Endodermal cell (in vitro differentiated cells): ENCODE data around the gene SCFD2. TPM values are rescaled to one million over a fixed set of nuclear protein-coding genes. Genes with fewer than 3 reads are reported as not detected.

Experiments used
- DNase-seq: peaks from one replicate; pipeline ENCODE4 v3.0.0-alpha.2; 2017
- H3K27ac ChIP-seq: 2 replicates; pipeline ENCODE4 v1.5.1; 2013; ENCODE audit warnings: mild to moderate bottlenecking, low read depth, low read length, moderate library complexity
- H3K27me3 ChIP-seq: 2 replicates; pipeline ENCODE4 v1.6.1; 2013; ENCODE audit warnings: mild to moderate bottlenecking, low read length, moderate library complexity; ENCODE audit not compliant: insufficient read depth, control insufficient read depth, poor library complexity, severe bottlenecking
- H3K36me3 ChIP-seq: 2 replicates; pipeline ENCODE4 v1.7.0; 2013; ENCODE audit warnings: mild to moderate bottlenecking, low read length, moderate library complexity; ENCODE audit not compliant: control insufficient read depth, insufficient read depth
- H3K4me1 ChIP-seq: one replicate; pipeline ENCODE4 v1.7.0; 2013; ENCODE audit warnings: low read length; ENCODE audit not compliant: control insufficient read depth, insufficient read depth
- H3K4me3 ChIP-seq: 2 replicates; pipeline ENCODE4 v1.5.1; 2013; ENCODE audit warnings: mild to moderate bottlenecking, low read length, moderate library complexity
- H3K9ac ChIP-seq: 2 replicates; pipeline ENCODE4 v1.6.1; 2013; ENCODE audit warnings: mild to moderate bottlenecking, low read length, moderate library complexity; ENCODE audit not compliant: poor library complexity, severe bottlenecking; ENCODE audit errors: extremely low read depth
- H3K9me3 ChIP-seq: 2 replicates; pipeline ENCODE4 v1.6.1; 2013; ENCODE audit warnings: mild to moderate bottlenecking, low read length, moderate library complexity; ENCODE audit not compliant: control insufficient read depth
- H3K27ac Mint-ChIP-seq: 2 replicates; pipeline ENCODE4 v1.8.0; 2020; ENCODE audit warnings: mixed read lengths
- H3K27me3 Mint-ChIP-seq: 2 replicates; pipeline ENCODE4 v1.8.0; 2021; ENCODE audit warnings: mild to moderate bottlenecking, mixed read lengths; ENCODE audit not compliant: insufficient read depth
- H3K36me3 Mint-ChIP-seq: 2 replicates; pipeline ENCODE4 v1.8.0; 2020; ENCODE audit warnings: low read depth, mixed read lengths
- H3K4me1 Mint-ChIP-seq: 2 replicates; pipeline ENCODE4 v1.8.0; 2020; ENCODE audit warnings: mixed read lengths
- H3K4me3 Mint-ChIP-seq: 2 replicates; pipeline ENCODE4 v1.8.0; 2020; ENCODE audit warnings: mild to moderate bottlenecking, moderate library complexity, mixed read lengths
- H3K9me3 Mint-ChIP-seq: 2 replicates; pipeline ENCODE4 v1.8.0; 2020; ENCODE audit warnings: mild to moderate bottlenecking, mixed read lengths
- CTCF ChIP-seq: fragments of 200-600 bp; sonication (generic); conservative IDR thresholded peaks from 2 replicates; pipeline ENCODE4 v1.5.0; 2021; ENCODE audit warnings: antibody characterized with exemption, mild to moderate bottlenecking
- WGBS, 2 experiments: methylation state at CpG; one replicate each; pipeline versions ENCODE4 v1.1.5 to v1.1.7; 2013; ENCODE audit warnings: missing lambda C conversion rate in 2 of 2, mixed read lengths in 1 of 2; ENCODE audit not compliant: insufficient coverage in 1 of 2, insufficient read length in 1 of 2; 5-methylcytosine and 5-hydroxymethylcytosine counted together
- total RNA-seq, 2 donors: library from RNA; stranded (reverse); fragmentation: NEBNext Ultra II Directional in 1 of 2; extraction: Animal tissue kit (Norgen Biotek cat#: 25700) in 1 of 2; gene quantifications; 2 replicates in 1 of 2; 3 replicates in 1 of 2; pipeline ENCODE4 v1.2.1, GENCODE V29; 2021

Gene SCFD2
- total RNA-seq, 2 donors from 2014 or later, result 5.7 to 6.5 TPM

GRCh38 chr4:53280846-53281245, 85.0 kb downstream of the SCFD2 start:
- Histone ChIP-seq H3K4me3 (no peak overlapping the region), H3K4me1 (no peaks in the 10 kb centered on the region), H3K9me3 (no peaks in the 10 kb centered on the region), H3K27ac (no peak overlapping the region), H3K36me3 (no peaks in the 10 kb centered on the region), H3K9ac (no peak overlapping the region), H3K27me3 (no peaks in the 10 kb centered on the region)
- no peak for DNase-seq
- no peaks in the 10 kb centered on the region for H3K4me1 Mint-ChIP-seq
- H3K27me3 Mint-ChIP-seq, result no peaks in the 10 kb centered on the region
- no peaks in the 10 kb centered on the region for H3K9me3 Mint-ChIP-seq
- no peak overlapping the region for H3K4me3 Mint-ChIP-seq
- no peak for TF ChIP-seq CTCF
- H3K27ac Mint-ChIP-seq, result no peak overlapping the region
- WGBS, 2 experiments, result 89% methylated on average over 5 of the region's 5 CpGs; no CpG with 5 or more reads in 1 of the 2 experiments
- no peaks in the 10 kb centered on the region for H3K36me3 Mint-ChIP-seq

- H3K27ac ChIP-seq, result no peak overlapping the region
- no peaks in the 10 kb centered on the region for H3K36me3 ChIP-seq
- H3K27me3 ChIP-seq, result no peaks in the 10 kb centered on the region
- Mint-ChIP-seq H3K4me1 (no peaks in the 10 kb centered on the region), H3K4me3 (no peak overlapping the region), H3K27me3 (no peaks in the 10 kb centered on the region), H3K27ac (no peak overlapping the region), H3K9me3 (no peaks in the 10 kb centered on the region), H3K36me3 (no peaks in the 10 kb centered on the region)
- H3K4me1 ChIP-seq, result no peaks in the 10 kb centered on the region
- no peaks in the 10 kb centered on the region for H3K9me3 ChIP-seq
- DNase-seq, result no peak
- no peak for TF ChIP-seq CTCF
- 80 to 89% methylated on average over 2 to 5 of the region's 5 CpGs for WGBS, 2 experiments
- H3K9ac ChIP-seq, result no peak overlapping the region
- no peak overlapping the region for H3K4me3 ChIP-seq
Observed at GRCh38 chr4:53274609-53275268, 91.1 kb downstream of the SCFD2 start.

- TF ChIP-seq CTCF, result no peak
- DNase-seq, result no peak
- H3K27ac Mint-ChIP-seq, result no peak overlapping the region
- no peak overlapping the region for H3K4me3 Mint-ChIP-seq
- WGBS, 2 experiments, result 60 to 87% methylated on average over 1 to 3 of the region's 3 CpGs
- H3K27me3 ChIP-seq, result no peaks in the 10 kb centered on the region
- no peak overlapping the region for H3K9ac ChIP-seq
- no peaks in the 10 kb centered on the region for H3K9me3 Mint-ChIP-seq
- H3K36me3 Mint-ChIP-seq, result no peaks in the 10 kb centered on the region
- H3K27me3 Mint-ChIP-seq, result no peaks in the 10 kb centered on the region
- no peak overlapping the region for H3K4me3 ChIP-seq
- no peaks in the 10 kb centered on the region for H3K9me3 ChIP-seq
- no peaks in the 10 kb centered on the region for H3K4me1 Mint-ChIP-seq
- no peaks in the 10 kb centered on the region for H3K4me1 ChIP-seq
- H3K36me3 ChIP-seq, result no peaks in the 10 kb centered on the region
- H3K27ac ChIP-seq, result no peak overlapping the region
Observed at GRCh38 chr4:53273726-53274125, 92.1 kb downstream of the SCFD2 start.
